Retinal pigment epithelial cell (primary cell): ENCODE data around the gene LTF.

Source experiments
- DNase-seq: peaks from one replicate; pipeline ENCODE4 v3.0.0-alpha.2; 2010; ENCODE audit warnings: low read depth
- H3K4me3 ChIP-seq: 2 replicates; pipeline ENCODE4 v1.5.1; 2011; ENCODE audit warnings: mild to moderate bottlenecking, low read length, control low read depth, moderate library complexity
- TF ChIP-seq, protein P1 (sequence below): conservative IDR thresholded peaks from 2 replicates; pipeline ENCODE4 v1.5.1; 2011; ENCODE audit warnings: low read depth, low read length, control low read depth, inconsistent platforms

The LTF gene

DNA sequence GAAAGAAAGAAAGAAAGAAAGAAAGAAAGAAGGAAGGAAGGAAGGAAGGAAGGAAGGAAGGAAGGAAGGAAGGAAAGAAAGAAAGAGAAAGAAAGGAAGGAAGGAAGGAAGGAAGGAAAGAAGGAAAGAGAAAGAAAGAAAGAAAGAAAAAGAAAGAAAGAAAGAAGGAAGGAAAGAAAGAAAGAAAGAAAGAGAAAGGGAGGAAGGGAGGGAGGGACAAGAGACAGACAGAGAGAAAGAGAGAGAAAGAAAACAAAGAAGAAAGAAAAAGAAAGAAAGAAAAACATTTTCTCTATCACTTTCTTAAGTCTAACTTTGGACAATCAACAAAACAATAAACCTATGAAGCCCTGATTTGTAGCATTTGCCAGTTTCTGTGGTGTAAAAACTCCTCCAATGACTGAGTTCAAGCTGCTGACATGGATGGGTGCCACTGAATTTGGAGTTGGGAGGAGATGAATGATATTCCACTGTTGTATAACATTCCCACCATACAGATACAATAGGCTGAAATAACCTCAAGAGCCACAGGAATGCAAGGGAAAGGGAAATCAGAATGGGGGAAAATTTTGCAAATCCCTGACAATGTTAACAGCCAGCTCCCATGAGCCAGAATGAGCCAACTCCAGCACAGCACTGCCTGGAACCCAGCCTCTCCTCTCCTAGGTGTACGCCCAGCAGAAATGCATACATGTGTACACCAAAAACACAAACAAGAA lies 18.1 kb upstream of the LTF start:
- TF ChIP-seq, protein P1, sequence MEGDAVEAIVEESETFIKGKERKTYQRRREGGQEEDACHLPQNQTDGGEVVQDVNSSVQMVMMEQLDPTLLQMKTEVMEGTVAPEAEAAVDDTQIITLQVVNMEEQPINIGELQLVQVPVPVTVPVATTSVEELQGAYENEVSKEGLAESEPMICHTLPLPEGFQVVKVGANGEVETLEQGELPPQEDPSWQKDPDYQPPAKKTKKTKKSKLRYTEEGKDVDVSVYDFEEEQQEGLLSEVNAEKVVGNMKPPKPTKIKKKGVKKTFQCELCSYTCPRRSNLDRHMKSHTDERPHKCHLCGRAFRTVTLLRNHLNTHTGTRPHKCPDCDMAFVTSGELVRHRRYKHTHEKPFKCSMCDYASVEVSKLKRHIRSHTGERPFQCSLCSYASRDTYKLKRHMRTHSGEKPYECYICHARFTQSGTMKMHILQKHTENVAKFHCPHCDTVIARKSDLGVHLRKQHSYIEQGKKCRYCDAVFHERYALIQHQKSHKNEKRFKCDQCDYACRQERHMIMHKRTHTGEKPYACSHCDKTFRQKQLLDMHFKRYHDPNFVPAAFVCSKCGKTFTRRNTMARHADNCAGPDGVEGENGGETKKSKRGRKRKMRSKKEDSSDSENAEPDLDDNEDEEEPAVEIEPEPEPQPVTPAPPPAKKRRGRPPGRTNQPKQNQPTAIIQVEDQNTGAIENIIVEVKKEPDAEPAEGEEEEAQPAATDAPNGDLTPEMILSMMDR: no peak
- peak; percentile 34 for DNase-seq
- H3K4me3 ChIP-seq: no peak overlapping the region

DNA sequence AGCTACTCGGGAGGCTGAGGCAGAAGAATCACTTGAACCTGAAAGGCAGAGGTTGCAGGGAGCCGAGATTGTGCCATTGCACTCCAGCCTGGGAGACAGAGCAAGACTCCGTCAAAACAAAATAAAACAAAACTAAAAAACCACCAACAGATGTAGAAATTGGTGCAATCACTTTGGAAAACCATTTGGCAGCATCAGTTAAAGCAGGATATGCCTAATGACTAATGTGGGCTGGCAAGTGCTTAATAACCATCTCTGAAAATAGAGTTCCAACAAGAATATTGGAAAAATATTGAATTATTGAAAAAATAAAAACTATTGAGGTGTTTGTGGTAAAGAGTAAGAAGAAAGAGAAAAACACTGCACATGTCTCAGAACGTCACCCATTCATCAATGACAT lies 16.9 kb upstream of the LTF start:
- no peak for DNase-seq
- H3K4me3 ChIP-seq: no peak overlapping the region
- TF ChIP-seq, protein P1: no peak

DNA sequence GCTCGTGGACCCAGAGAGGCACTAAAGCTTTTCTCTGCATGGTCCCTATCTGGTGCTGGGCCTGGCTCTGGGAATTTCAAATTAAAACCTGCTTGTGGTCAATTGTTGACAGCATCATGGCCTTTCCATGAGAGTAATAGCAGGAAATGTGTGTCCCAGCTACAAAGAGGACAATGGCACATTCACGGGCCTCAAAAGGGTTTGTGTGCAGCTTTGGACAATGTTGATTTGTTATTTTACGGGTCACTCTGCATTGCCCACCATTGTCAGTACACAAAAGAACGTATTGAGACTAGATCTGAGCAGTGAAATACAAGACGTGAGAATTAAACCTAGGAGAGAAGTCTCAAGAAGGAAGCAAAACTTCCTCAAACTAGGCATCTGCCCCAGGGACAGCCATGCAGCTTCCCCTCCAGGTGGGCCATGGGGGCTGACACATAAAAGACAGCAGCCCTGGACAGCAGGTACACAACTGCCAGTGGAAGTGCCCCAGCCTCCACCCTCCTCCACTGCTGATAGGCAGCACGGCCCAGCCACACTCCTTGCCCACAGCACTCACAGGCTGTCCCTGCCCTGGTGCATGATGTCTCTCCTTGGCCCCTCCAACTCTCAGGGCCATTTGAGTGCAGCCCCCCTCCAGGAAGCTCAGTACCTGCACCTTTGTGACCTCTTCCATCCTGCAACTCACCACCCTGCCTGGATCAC lies 15.9 kb upstream of the LTF start:
- DNase-seq: no peak
- TF ChIP-seq, protein P1: no peak
- H3K4me3 ChIP-seq: no peak overlapping the region

DNA sequence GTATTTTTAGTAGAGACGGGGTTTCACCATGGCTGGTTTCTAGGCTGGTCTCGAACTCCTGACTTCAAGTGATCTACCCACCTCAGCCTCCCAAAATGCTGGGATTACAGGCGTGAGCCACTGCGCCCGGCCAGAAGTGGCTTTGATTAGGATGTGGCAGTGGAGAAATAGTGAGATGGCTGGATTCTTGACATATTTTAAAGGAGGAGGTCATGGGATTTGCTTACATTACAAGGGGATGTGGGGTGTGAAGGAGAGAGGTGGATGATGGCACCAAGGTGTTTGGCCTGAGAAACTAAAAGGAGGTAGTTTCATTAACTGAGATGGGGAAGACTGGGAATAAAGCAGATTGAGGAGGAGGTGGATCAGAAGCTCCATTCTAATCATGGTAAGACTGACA lies 15.0 kb upstream of the LTF start:
- no peak for DNase-seq
- TF ChIP-seq, protein P1: no peak
- H3K4me3 ChIP-seq: no peak overlapping the region

DNA sequence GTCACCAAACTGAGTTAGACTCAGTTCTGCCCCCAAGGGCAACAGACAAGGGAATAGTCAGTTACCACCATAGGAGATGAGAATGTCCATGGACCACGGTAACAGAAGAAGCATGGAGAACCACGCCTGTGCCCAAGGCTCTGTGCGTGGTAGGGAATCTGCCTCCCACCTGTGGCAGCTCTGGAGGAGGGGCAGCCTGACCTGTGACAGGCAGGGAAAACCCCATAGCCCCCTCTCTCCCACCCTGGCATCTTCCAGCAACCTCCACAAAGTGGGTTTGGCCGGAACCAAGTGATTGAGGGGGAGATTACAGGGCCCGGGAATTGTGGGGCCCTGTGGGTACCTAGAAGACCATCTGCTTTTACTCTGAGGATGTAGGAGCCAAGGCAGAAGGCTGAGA lies 14.3 kb upstream of the LTF start:
- no peak for DNase-seq
- TF ChIP-seq, protein P1: no peak
- no peak overlapping the region for H3K4me3 ChIP-seq

DNA sequence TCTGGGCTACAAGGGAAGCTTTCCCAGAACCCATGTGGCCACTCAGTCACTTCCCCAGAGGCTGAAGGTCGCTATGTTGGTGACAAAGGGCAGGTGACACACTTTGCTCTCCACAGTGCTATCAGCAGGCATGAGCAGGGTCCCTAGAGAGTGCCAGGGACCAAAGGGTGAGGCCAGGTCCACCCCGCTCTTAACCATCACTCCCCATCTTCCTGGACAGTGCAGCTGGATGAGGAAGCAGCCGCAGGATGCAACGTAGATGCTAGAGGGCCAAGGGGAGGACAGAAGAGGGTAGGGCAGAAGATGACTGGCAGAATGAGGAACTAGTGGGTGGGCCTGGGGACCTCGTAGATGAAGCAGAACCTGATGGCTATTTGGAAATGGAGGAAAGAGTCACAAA lies 13.6 kb upstream of the LTF start:
- DNase-seq: no peak
- H3K4me3 ChIP-seq: no peak overlapping the region
- TF ChIP-seq, protein P1: no peak

DNA sequence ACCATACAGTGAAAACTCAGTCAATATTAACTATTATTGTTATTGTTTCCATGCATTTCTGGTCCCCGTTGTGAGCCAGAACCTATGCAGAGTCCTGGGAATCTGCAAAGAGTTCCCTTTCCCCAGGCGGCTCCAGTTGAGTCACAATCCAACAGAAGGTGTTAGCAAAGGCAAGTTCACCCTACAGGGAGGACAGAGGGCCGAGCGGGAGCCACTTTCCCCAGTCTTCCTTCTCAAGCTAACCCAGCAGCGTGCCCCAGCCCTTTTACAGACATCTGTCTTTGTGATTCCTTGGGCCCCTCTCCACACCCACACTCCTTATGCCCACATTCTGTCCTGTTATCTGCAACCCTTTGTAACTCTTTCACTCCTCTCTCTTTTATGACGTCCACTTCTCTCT lies 13.1 kb upstream of the LTF start:
- no peak overlapping the region for H3K4me3 ChIP-seq
- TF ChIP-seq, protein P1: no peak
- DNase-seq: no peak
